ENCODE results near the gene PHF3. TPM values are rescaled to one million over a fixed set of nuclear protein-coding genes. Genes with fewer than 3 reads are reported as not detected.

Gene PHF3, protein sequence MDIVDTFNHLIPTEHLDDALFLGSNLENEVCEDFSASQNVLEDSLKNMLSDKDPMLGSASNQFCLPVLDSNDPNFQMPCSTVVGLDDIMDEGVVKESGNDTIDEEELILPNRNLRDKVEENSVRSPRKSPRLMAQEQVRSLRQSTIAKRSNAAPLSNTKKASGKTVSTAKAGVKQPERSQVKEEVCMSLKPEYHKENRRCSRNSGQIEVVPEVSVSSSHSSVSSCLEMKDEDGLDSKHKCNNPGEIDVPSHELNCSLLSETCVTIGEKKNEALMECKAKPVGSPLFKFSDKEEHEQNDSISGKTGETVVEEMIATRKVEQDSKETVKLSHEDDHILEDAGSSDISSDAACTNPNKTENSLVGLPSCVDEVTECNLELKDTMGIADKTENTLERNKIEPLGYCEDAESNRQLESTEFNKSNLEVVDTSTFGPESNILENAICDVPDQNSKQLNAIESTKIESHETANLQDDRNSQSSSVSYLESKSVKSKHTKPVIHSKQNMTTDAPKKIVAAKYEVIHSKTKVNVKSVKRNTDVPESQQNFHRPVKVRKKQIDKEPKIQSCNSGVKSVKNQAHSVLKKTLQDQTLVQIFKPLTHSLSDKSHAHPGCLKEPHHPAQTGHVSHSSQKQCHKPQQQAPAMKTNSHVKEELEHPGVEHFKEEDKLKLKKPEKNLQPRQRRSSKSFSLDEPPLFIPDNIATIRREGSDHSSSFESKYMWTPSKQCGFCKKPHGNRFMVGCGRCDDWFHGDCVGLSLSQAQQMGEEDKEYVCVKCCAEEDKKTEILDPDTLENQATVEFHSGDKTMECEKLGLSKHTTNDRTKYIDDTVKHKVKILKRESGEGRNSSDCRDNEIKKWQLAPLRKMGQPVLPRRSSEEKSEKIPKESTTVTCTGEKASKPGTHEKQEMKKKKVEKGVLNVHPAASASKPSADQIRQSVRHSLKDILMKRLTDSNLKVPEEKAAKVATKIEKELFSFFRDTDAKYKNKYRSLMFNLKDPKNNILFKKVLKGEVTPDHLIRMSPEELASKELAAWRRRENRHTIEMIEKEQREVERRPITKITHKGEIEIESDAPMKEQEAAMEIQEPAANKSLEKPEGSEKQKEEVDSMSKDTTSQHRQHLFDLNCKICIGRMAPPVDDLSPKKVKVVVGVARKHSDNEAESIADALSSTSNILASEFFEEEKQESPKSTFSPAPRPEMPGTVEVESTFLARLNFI (N-terminal part only)
- total RNA-seq: 100 to 1,000 TPM in 1 of 5 donors, 10 to 100 TPM in 4; 78.5 to 110 (median 93.3) TPM
- 114 TPM for total RNA-seq (2013)
- 91.0 to 547 (median 370) reads per million in 29 experiments for total RNA-seq

DNA sequence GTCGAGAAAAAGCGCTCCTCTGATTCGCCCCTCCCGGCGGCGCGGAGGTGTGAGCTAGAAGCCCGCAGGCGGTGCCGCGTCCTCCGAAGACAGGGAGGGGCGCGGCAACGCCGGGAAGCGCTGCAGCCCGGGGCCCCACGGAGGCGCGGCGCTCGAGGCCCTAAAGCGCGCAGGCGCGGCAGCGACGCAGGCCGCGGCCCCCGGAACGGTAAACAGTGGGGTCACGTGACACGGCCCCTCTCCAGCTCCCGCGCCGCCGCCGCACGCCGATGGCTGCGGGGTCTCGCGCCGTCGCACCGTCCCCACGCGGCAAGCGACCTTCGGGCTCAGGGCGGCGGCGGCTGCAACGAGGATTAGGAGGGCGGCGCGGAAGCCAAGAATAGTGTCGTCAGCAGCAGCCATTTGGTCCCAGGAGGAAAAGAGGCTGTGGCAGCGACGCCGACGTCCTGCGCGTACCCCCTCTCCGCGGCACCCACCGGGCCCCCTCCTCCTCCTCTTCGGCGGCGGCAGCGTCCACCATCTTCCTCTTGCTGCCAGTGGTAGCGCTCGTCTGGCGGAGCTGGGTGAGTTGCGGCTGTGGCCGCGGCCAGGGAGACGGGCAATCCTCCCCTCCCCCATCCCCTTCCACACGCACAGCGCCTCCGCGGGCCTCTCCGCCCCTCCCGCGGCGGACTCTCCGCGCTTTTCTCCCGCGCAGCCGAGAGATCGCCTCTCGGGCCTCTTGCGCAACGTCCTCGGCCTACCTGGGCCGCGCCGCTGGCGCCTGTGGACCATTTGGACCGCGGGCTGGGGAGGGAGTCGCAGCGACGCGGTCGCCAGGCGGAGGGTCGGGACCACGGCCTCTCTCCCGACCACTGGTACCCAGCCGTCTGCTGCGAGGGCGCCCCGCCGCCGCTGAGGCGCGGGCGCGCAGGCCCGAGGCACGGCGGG is at the start of gene PHF3:
Gene PHF3, plus strand, starts transcription at position 215 of the 930 bp plus-strand sequence. CDS start 10,750 bp downstream, outside the sequence.
- peak within 1 kb of the TSS; percentile 94 for H3K27ac ChIP-seq (ENCODE audit: low read length)
- no peaks in the 10 kb centered on the region for H3K9me3 Mint-ChIP-seq
- peak within 1 kb of the TSS; percentile 98 to 100 (median 98) for H3K4me3 Mint-ChIP-seq
- ATAC-seq (replicated peaks in 1 of 4) (peak; percentile 91 to 94 (median 92)), DNase-seq (peak; percentile 76 to 97 (median 89))
- H3K9me3 ChIP-seq: no peaks in the 10 kb centered on the region
- CTCF ChIA-PET: interaction anchor here in 1 of 2 donors (0.6 to 2.4 kb wide), 9 partner anchors 10 to 129 kb away, joined by 4 to 7 read pairs (median 5); no protein-coding TSS in a partner anchor
- H3K27me3 ChIP-seq (replicated peaks in 1 of 2; ENCODE audit: control insufficient read depth in 2 of 2, extremely low read depth in 1 of 2, insufficient read depth in 2 of 2, low read length in 1 of 2): no peaks in the 10 kb centered on the region
- POLR2A ChIA-PET: interaction anchor here (0.5 to 2.4 kb wide), 16 partner anchors 9 to 282 kb away, joined by 3 to 15 read pairs (median 6); no protein-coding TSS in a partner anchor
- under 1% methylated on average over 125 of the region's 126 CpGs for whole genome bisulfite sequencing (ENCODE audit: insufficient coverage)
- no peaks in the 10 kb centered on the region for H3K36me3 ChIP-seq (ENCODE audit: control insufficient read depth in 2 of 2, extremely low read depth in 1 of 2, insufficient read depth in 1 of 2, low read length in 1 of 2)
- no peaks in the 10 kb centered on the region for H3K27me3 Mint-ChIP-seq
- peaks cover 8 to 33% of the 10 kb centered on the region in 2 experiments for H3K4me1 ChIP-seq (ENCODE audit: control insufficient read depth in 1 of 2, extremely low read depth in 1 of 2, insufficient read depth in 2 of 2, low read length in 2 of 2)
- H3K36me3 Mint-ChIP-seq: no peaks in the 10 kb centered on the region
- H3K4me3 ChIP-seq (ENCODE audit: control insufficient read depth in 1 of 2, extremely low read depth in 1 of 2, low read length in 1 of 2): peak within 1 kb of the TSS; percentile 58 to 96
- peaks cover 47 to 59% (median 51%) of the 10 kb centered on the region in 3 donors for H3K4me1 Mint-ChIP-seq
- peak within 1 kb of the TSS; percentile 97 to 99 for H3K27ac Mint-ChIP-seq

DNA sequence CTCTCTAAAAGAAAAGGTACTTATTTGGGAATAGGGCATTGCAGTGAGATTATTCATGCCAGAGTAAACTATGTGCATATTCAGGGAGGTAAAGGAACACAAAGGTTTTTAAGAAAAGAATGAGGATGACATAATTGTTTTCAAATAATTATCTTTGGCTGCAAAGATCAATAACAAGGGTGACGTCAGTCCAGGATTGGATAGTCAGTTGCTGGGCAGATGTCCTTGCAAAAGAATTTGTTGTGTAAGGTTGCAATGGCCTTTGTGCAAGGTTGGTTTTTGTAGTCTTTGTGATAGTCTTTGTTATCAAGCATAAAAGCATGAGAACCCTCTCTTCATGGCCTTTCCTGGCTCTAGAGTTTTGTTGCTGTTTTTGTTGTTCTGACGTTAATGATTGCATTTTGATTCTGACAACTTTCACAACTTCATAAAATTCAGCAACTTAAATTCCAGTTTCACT is 45.6 kb upstream of the PHF3 start:
- Histone ChIP-seq H3K4me1 (ENCODE audit: control insufficient read depth in 1 of 2, extremely low read depth in 1 of 2, insufficient read depth in 2 of 2, low read length in 2 of 2) (no peaks in the 10 kb centered on the region), H3K4me3 (ENCODE audit: control insufficient read depth in 1 of 2, extremely low read depth in 1 of 2, low read length in 1 of 2) (no peak overlapping the region), H3K27me3 (replicated peaks in 1 of 2; ENCODE audit: control insufficient read depth in 2 of 2, extremely low read depth in 1 of 2, insufficient read depth in 2 of 2, low read length in 1 of 2) (no peaks in the 10 kb centered on the region), H3K36me3 (ENCODE audit: control insufficient read depth in 2 of 2, extremely low read depth in 1 of 2, insufficient read depth in 1 of 2, low read length in 1 of 2) (no peaks in the 10 kb centered on the region), H3K27ac (ENCODE audit: low read length) (no peak overlapping the region), H3K9me3 (no peaks in the 10 kb centered on the region)
- Mint-ChIP-seq H3K36me3 (no peaks in the 10 kb centered on the region), H3K27me3 (peaks cover 0 to 2% of the 10 kb centered on the region in 2 donors), H3K9me3 (no peaks in the 10 kb centered on the region), H3K4me1 (no peaks in the 10 kb centered on the region), H3K27ac (no peak overlapping the region), H3K4me3 (no peak overlapping the region)
- ChIA-PET POLR2A (no interaction called here), CTCF (no interaction called here)
- 75% methylated on average over 1 of the region's 2 CpGs for WGBS (ENCODE audit: insufficient coverage)
- no peak for DNase-seq
- no peak for ATAC-seq (replicated peaks in 1 of 4)

DNA sequence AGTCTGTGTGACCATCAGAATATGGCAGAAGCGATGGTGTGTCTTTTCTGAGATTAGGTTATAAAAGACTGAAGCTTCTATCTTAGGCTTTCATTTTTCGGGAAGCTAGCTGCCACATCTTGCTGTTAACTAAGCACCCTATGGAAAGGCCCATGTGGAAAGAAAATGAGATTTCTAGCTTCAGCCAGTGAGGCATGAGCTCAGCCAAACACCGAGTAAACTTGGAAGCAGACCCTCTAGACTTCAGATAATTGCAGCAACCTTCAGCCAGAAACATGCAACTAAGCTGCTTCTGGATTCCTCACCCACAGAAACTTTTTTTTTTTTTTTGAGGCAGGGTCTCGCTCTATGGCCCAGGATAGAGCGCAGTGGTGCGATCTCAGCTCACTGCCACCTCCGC is 42.7 kb upstream of the PHF3 start:
- Histone ChIP-seq H3K36me3 (ENCODE audit: control insufficient read depth in 2 of 2, extremely low read depth in 1 of 2, insufficient read depth in 1 of 2, low read length in 1 of 2) (no peaks in the 10 kb centered on the region), H3K4me3 (ENCODE audit: control insufficient read depth in 1 of 2, extremely low read depth in 1 of 2, low read length in 1 of 2) (no peak overlapping the region), H3K4me1 (ENCODE audit: control insufficient read depth in 1 of 2, extremely low read depth in 1 of 2, insufficient read depth in 2 of 2, low read length in 2 of 2) (peaks cover 0 to 1% of the 10 kb centered on the region in 2 experiments), H3K27ac (ENCODE audit: low read length) (no peak overlapping the region), H3K9me3 (no peaks in the 10 kb centered on the region), H3K27me3 (replicated peaks in 1 of 2; ENCODE audit: control insufficient read depth in 2 of 2, extremely low read depth in 1 of 2, insufficient read depth in 2 of 2, low read length in 1 of 2) (peaks cover 0 to 7% of the 10 kb centered on the region in 2 experiments)
- Mint-ChIP-seq H3K4me3 (no peak overlapping the region), H3K27ac (no peak overlapping the region), H3K27me3 (peaks cover 0 to 6% of the 10 kb centered on the region in 2 donors), H3K4me1 (peaks cover 2% of the 10 kb centered on the region in 3 donors), H3K36me3 (no peaks in the 10 kb centered on the region), H3K9me3 (no peaks in the 10 kb centered on the region)
- no peak for ATAC-seq (replicated peaks in 1 of 4)
- no peak for DNase-seq
- ChIA-PET POLR2A (interaction anchor here in 1 of 2 donors (0.9 kb wide), 1 partner anchor 9 kb away, joined by 3 read pairs; no protein-coding TSS in a partner anchor), CTCF (interaction anchor here (0.6 to 1.6 kb wide), 2 partner anchors 9 to 19 kb away, joined by 3 to 4 read pairs; no protein-coding TSS in a partner anchor)
- 88% methylated on average over 7 of the region's 7 CpGs for WGBS (ENCODE audit: insufficient coverage)

DNA sequence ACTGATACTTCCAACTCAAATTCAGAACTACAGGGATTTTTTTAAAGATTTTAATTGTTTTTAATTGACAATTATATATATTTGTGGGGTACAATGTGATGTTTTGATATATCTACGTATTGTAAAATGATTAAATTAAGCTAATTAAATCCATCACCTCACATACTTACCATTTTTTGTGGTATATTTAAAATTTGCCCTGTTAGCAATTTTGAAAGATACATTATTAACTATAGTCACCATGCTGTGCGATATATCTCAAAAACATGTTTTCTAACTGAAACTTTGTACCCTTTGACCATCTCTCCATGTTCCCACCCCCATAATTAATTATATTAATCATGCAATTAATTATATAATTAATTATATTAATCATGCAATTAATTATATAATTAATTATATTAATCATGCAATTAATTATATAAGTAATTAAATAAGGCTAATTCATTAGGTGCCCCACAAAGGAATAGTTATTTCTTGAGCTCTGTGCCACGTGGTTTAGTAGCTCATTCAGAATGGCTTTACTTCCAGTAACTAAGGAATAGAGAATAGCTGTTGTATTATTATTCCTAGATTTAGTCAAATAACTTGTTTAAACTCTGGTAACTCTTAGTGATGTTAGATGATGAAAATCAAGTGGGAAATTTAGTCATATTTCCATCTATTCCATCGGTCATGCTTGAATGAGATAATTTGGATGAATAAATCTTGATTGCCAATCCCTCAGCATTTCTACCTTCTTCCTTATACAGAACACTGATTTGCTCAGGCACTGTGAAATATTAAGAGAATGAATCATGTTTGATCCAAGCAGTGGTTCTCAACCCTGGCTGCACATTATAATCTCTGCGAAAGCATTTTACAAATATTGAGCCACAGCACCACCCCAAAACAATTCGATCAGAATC is 38.2 kb upstream of the PHF3 start:
- Mint-ChIP-seq H3K36me3 (no peaks in the 10 kb centered on the region), H3K27ac (no peak overlapping the region), H3K9me3 (no peaks in the 10 kb centered on the region), H3K27me3 (peaks cover 0 to 8% of the 10 kb centered on the region in 2 donors), H3K4me3 (peak overlapping the region; percentile 74 to 80 (median 79)), H3K4me1 (peaks cover 16 to 18% (median 16%) of the 10 kb centered on the region in 3 donors)
- Histone ChIP-seq H3K4me1 (ENCODE audit: control insufficient read depth in 1 of 2, extremely low read depth in 1 of 2, insufficient read depth in 2 of 2, low read length in 2 of 2) (peaks cover 0 to 9% of the 10 kb centered on the region in 2 experiments), H3K4me3 (ENCODE audit: control insufficient read depth in 1 of 2, extremely low read depth in 1 of 2, low read length in 1 of 2) (peak overlapping the region in 1 of 2 donors; percentile 50), H3K27ac (ENCODE audit: low read length) (no peak overlapping the region), H3K9me3 (no peaks in the 10 kb centered on the region), H3K27me3 (replicated peaks in 1 of 2; ENCODE audit: control insufficient read depth in 2 of 2, extremely low read depth in 1 of 2, insufficient read depth in 2 of 2, low read length in 1 of 2) (peaks cover 0 to 7% of the 10 kb centered on the region in 2 experiments), H3K36me3 (ENCODE audit: control insufficient read depth in 2 of 2, extremely low read depth in 1 of 2, insufficient read depth in 1 of 2, low read length in 1 of 2) (no peaks in the 10 kb centered on the region)
- ATAC-seq (replicated peaks in 1 of 4) (no peak), DNase-seq (no peak)
- POLR2A ChIA-PET: interaction anchor here in 1 of 2 donors (1.1 kb wide), 1 partner anchor 38 kb away, joined by 3 read pairs; no protein-coding TSS in a partner anchor
- WGBS (ENCODE audit: insufficient coverage): no CpG with 5 or more reads among the region's 6 CpGs
- CTCF ChIA-PET: interaction anchor here (0.5 to 3.4 kb wide), 24 partner anchors 9 to 352 kb away, joined by 3 to 137 read pairs (median 5); partner anchors contain the start of gene PHF3 (in 1 of the 2)

Data from T-cell (primary cell).